Osteocyte (in vitro differentiated cells): Measurements from ENCODE around the gene KIF4A. TPM values are rescaled to one million over a fixed set of nuclear protein-coding genes. Genes with fewer than 3 reads are reported as not detected.
A peak's percentile ranks its signal among the peaks of the same experiment; 100 is the strongest.

ENCODE experiments used
- DNase-seq: peaks from one replicate; pipeline ENCODE4 v3.0.0; 2021; ENCODE audit warnings: mixed read lengths; ENCODE audit not compliant: unreplicated experiment; ENCODE audit errors: extremely low spot score
- H3K27ac Mint-ChIP-seq: one replicate; pipeline ENCODE4 v1.8.0; 2021; ENCODE audit warnings: mild to moderate bottlenecking, mixed read lengths; ENCODE audit not compliant: unreplicated experiment
- H3K27me3 Mint-ChIP-seq: one replicate; pipeline ENCODE4 v1.8.0; 2021; ENCODE audit warnings: mixed read lengths; ENCODE audit not compliant: unreplicated experiment
- H3K36me3 Mint-ChIP-seq: one replicate; pipeline ENCODE4 v1.8.0; 2021; ENCODE audit warnings: mixed read lengths; ENCODE audit not compliant: unreplicated experiment
- H3K4me1 Mint-ChIP-seq: one replicate; pipeline ENCODE4 v1.8.0; 2021; ENCODE audit warnings: mixed read lengths; ENCODE audit not compliant: unreplicated experiment
- H3K4me3 Mint-ChIP-seq: one replicate; pipeline ENCODE4 v1.8.0; 2021; ENCODE audit warnings: mild to moderate bottlenecking, moderate library complexity, mixed read lengths; ENCODE audit not compliant: unreplicated experiment
- H3K9me3 Mint-ChIP-seq: one replicate; pipeline ENCODE4 v1.8.0; 2021; ENCODE audit warnings: mixed read lengths; ENCODE audit not compliant: unreplicated experiment
- CTCF ChIP-seq: fragments of 200-600 bp; sonication (generic); IDR thresholded peaks from 2 replicates; pipeline ENCODE4 v1.5.0; 2021; ENCODE audit warnings: antibody characterized with exemption, mild to moderate bottlenecking, moderate library complexity
- total RNA-seq: library from RNA; stranded (reverse); gene quantifications from 2 replicates; pipeline ENCODE4 v1.2.1, GENCODE V29; 2021

The KIF4A gene
- total RNA-seq, 1 donor from 2014 or later = 6.1 TPM

GRCh38 chrX:70445951-70446350 is 156.0 kb downstream of the KIF4A start:
- H3K27ac Mint-ChIP-seq = no peak overlapping the region
- no peak overlapping the region for H3K4me3 Mint-ChIP-seq

GRCh38 chrX:70446380-70447350 is 156.8 kb downstream of the KIF4A start:
- TF ChIP-seq CTCF = no peak
- Mint-ChIP-seq H3K4me3 (no peak overlapping the region), H3K4me1 (peaks cover 4% of the 10 kb centered on the region), H3K9me3 (no peaks in the 10 kb centered on the region), H3K36me3 (no peaks in the 10 kb centered on the region), H3K27me3 (peaks cover 16% of the 10 kb centered on the region), H3K27ac (no peak overlapping the region)
- DNase-seq = no peak

More at GRCh38 chrX:70445951-70446350, 156.0 kb downstream of the KIF4A start:
- no peak for DNase-seq
- H3K9me3 Mint-ChIP-seq = no peaks in the 10 kb centered on the region
- peaks cover 21% of the 10 kb centered on the region for H3K27me3 Mint-ChIP-seq
- H3K36me3 Mint-ChIP-seq = no peaks in the 10 kb centered on the region
- H3K4me1 Mint-ChIP-seq = peaks cover 4% of the 10 kb centered on the region
- no peak for TF ChIP-seq CTCF

GRCh38 chrX:70449457-70449966 is 159.6 kb downstream of the KIF4A start:
- no peak overlapping the region for H3K27ac Mint-ChIP-seq
- H3K9me3 Mint-ChIP-seq = no peaks in the 10 kb centered on the region
- H3K27me3 Mint-ChIP-seq = peaks cover 6% of the 10 kb centered on the region
- no peak for DNase-seq
- peaks cover 16% of the 10 kb centered on the region for H3K4me1 Mint-ChIP-seq
- TF ChIP-seq CTCF = no peak
- no peak overlapping the region for H3K4me3 Mint-ChIP-seq
- no peaks in the 10 kb centered on the region for H3K36me3 Mint-ChIP-seq

GRCh38 chrX:70452143-70452733 is 162.3 kb downstream of the KIF4A start:
- H3K27ac Mint-ChIP-seq = peak overlapping the region; percentile 65
- DNase-seq = no peak
- no peaks in the 10 kb centered on the region for H3K27me3 Mint-ChIP-seq
- H3K36me3 Mint-ChIP-seq = no peaks in the 10 kb centered on the region
- H3K4me1 Mint-ChIP-seq = peaks cover 20% of the 10 kb centered on the region
- peak; percentile 69 for TF ChIP-seq CTCF
- H3K4me3 Mint-ChIP-seq = peak overlapping the region; percentile 88
- H3K9me3 Mint-ChIP-seq = no peaks in the 10 kb centered on the region
